ENCODE measurements around the gene ALPK3. TPM values are rescaled to one million over a fixed set of nuclear protein-coding genes. Genes with fewer than 3 reads are reported as not detected.

ALPK3 gene
- total and polyA plus RNA-seq, 9 of the 15 experiments (the other 6 are each of a cell fraction or from before 2014, with no cell fraction given), result 0.04 to 1.0 (median 0.07) TPM; not detected in 2

- no peak for TF ChIP-seq SMARCB1 (IDR thresholded peaks at IDR 0.05; ENCODE audit: insufficient read length, low read depth)
- no peak for TF ChIP-seq KDM5B (IDR thresholded peaks at IDR 0.05; ENCODE audit: insufficient replicate concordance, low read depth, low read length)
- no peak for TF ChIP-seq ZFP91 (CRISPR knock-in tag; IDR thresholded peaks at IDR 0.05)
- TF ChIP-seq HDAC1 (IDR thresholded peaks at IDR 0.05), result 0 out of 4 replicates have a peak, but pooled peaks of 1 of the 2 experiments have one; percentile 41
- TF ChIP-seq ZBTB26 (CRISPR knock-in tag; IDR thresholded peaks at IDR 0.05), result no peak
- no peak for TF ChIP-seq PRPF4 (IDR thresholded peaks at IDR 0.05; ENCODE audit: insufficient read depth, low read depth, low read length, poor library complexity, severe bottlenecking)
- no peak for TF ChIP-seq TAF7 (tag; IDR thresholded peaks at IDR 0.05)
- TF ChIP-seq RNF219 (CRISPR knock-in tag; IDR thresholded peaks at IDR 0.05), result no peak
- TF ChIP-seq CBX3 (IDR thresholded peaks at IDR 0.05; ENCODE audit: borderline replicate concordance in 1 of 2, low read length in 2 of 2), result peak in 1 of 2 experiments; percentile 58; a peak in 1 of 3 replicates
- no peak for TF ChIP-seq ZNF740 (CRISPR knock-in tag; IDR thresholded peaks at IDR 0.05)
- TF ChIP-seq ZNF740 (tag; IDR thresholded peaks at IDR 0.05), result no peak
- TF ChIP-seq CTBP1 (IDR thresholded peaks at IDR 0.05; ENCODE audit: borderline replicate concordance), result no peak
- TF ChIP-seq GTF3C2 (IDR thresholded peaks at IDR 0.05; ENCODE audit: borderline replicate concordance, extremely low read depth, insufficient read length), result no peak
- peak; percentile 94 for TF ChIP-seq RBM25 (IDR thresholded peaks at IDR 0.05; ENCODE audit: low read depth, low read length, severe bottlenecking)
- TF ChIP-seq ETS2 (tag; IDR thresholded peaks at IDR 0.05; ENCODE audit: borderline replicate concordance, poor library complexity, severe bottlenecking), result no peak
- TF ChIP-seq CHD4 (IDR thresholded peaks at IDR 0.05; ENCODE audit: insufficient read depth, insufficient replicate concordance, low read depth, low read length, poor library complexity, severe bottlenecking), result peak; percentile 77
Measured at GRCh38 chr15:84907731-84908130, 90.6 kb downstream of the ALPK3 start (continued).

Data from K562 (cell line).